Vagina (tissue), 2 donors: ENCODE measurements around the gene AMBN.

Experiments used
- POLR2AphosphoS5 ChIP-seq, 2 donors: sonication (generic); formaldehyde crosslinking; IDR thresholded peaks; one replicate each; pipeline ENCODE4 v1.9.0; 2017; ENCODE audit warnings: antibody characterized with exemption in 2 of 2, mild to moderate bottlenecking in 2 of 2, low read depth in 1 of 2; ENCODE audit not compliant: insufficient read depth in 1 of 2
- TF ChIP-seq, protein P1 (sequence below), 3 experiments: fragments of 450-650 bp in 2 of 3; fragments of 200-600 bp in 1 of 3; sonication (generic) in 1 of 3; IDR thresholded peaks; one replicate each; pipeline ENCODE4 v1.5.1; 2017 to 2019; ENCODE audit warnings: antibody characterized with exemption in 3 of 3, mild to moderate bottlenecking in 2 of 3, moderate library complexity in 2 of 3

DNA sequence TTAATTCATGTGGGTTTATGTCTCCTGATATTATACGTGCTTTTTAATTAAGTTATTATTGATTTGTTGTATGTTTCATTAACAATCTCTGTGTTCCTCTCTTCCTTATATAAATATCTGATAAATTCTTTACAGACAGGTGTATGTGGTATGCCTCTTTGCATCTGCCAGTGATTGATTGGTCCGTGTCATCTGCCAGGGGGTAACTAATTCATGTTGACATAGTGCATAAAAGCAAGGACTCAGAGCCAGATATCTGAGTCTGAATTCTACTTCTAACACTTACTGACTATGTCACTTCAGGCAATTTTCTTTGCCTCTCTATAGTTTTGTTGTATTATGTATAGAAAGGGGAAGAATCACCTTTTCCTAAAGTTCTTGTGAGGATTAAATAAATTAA lies 5.2 kb upstream of the AMBN start:
- TF ChIP-seq, protein P1, sequence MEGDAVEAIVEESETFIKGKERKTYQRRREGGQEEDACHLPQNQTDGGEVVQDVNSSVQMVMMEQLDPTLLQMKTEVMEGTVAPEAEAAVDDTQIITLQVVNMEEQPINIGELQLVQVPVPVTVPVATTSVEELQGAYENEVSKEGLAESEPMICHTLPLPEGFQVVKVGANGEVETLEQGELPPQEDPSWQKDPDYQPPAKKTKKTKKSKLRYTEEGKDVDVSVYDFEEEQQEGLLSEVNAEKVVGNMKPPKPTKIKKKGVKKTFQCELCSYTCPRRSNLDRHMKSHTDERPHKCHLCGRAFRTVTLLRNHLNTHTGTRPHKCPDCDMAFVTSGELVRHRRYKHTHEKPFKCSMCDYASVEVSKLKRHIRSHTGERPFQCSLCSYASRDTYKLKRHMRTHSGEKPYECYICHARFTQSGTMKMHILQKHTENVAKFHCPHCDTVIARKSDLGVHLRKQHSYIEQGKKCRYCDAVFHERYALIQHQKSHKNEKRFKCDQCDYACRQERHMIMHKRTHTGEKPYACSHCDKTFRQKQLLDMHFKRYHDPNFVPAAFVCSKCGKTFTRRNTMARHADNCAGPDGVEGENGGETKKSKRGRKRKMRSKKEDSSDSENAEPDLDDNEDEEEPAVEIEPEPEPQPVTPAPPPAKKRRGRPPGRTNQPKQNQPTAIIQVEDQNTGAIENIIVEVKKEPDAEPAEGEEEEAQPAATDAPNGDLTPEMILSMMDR (IDR thresholded peaks at IDR 0.05), result no peak
- no peak for TF ChIP-seq POLR2AphosphoS5 (IDR thresholded peaks at IDR 0.05; ENCODE audit: insufficient read depth in 1 of 2, low read depth in 1 of 2)
